ENCODE data around the gene HTR2C. TPM values are rescaled to one million over a fixed set of nuclear protein-coding genes. Genes with fewer than 3 reads are reported as not detected.

Gene HTR2C
- total and polyA plus RNA-seq, 8 donors = not detected

- Histone ChIP-seq H3K9me3 (peaks cover 0 to 8% (median 3%) of the 10 kb centered on the region in 4 donors), H3K4me3 (no peak overlapping the region), H3K36me3 (no peaks in the 10 kb centered on the region), H3K27me3 (no peaks in the 10 kb centered on the region), H3K27ac (no peak overlapping the region), H3K4me1 (no peaks in the 10 kb centered on the region)
- intact Hi-C loops (cut with DNase I; ENCODE audit: low total_unique reads) = no loop called here
- 27 to 66% (median 58%) methylated on average over 1 of the region's 1 CpG for WGBS, 5 donors
- DNase-seq = no peak
- TF ChIP-seq POLR2A (IDR thresholded peaks at IDR 0.05) (no peak), CTCF (IDR thresholded peaks at IDR 0.05) (no peak), POLR2AphosphoS5 (IDR thresholded peaks at IDR 0.05) (no peak), EP300 (IDR thresholded peaks at IDR 0.05) (no peak)
Observed at GRCh38 chrX:114782925-114783324, 199.0 kb downstream of the HTR2C start.

- Histone ChIP-seq H3K4me3 (no peak overlapping the region), H3K27ac (no peak overlapping the region), H3K36me3 (no peaks in the 10 kb centered on the region), H3K9me3 (peaks cover 0 to 6% (median 2%) of the 10 kb centered on the region in 4 donors), H3K27me3 (no peaks in the 10 kb centered on the region), H3K4me1 (no peaks in the 10 kb centered on the region)
- 75 to 96% (median 87%) methylated on average over 3 of the region's 3 CpGs for WGBS, 5 donors
- intact Hi-C loops (cut with DNase I; ENCODE audit: low total_unique reads) = no loop called here
- no peak for DNase-seq
- no peak for TF ChIP-seq EP300 (IDR thresholded peaks at IDR 0.05)
- no peak for TF ChIP-seq POLR2AphosphoS5 (IDR thresholded peaks at IDR 0.05)
Observed at GRCh38 chrX:114787061-114787460, 203.2 kb downstream of the HTR2C start.

- H3K27ac ChIP-seq = no peak overlapping the region
- H3K27me3 ChIP-seq = no peaks in the 10 kb centered on the region
- no peak for DNase-seq
- no peaks in the 10 kb centered on the region for H3K4me1 ChIP-seq
- no peaks in the 10 kb centered on the region for H3K36me3 ChIP-seq
- intact Hi-C loops (cut with DNase I; ENCODE audit: low total_unique reads) = no loop called here
- peaks cover 0 to 8% (median under 1%) of the 10 kb centered on the region in 4 donors for H3K9me3 ChIP-seq
- no peak overlapping the region for H3K4me3 ChIP-seq
- TF ChIP-seq POLR2AphosphoS5 (IDR thresholded peaks at IDR 0.05) (no peak), POLR2A (IDR thresholded peaks at IDR 0.05) (no peak), CTCF (IDR thresholded peaks at IDR 0.05) (no peak), EP300 (IDR thresholded peaks at IDR 0.05) (no peak)
- 20 to 53% (median 41%) methylated on average over 1 of the region's 1 CpG for WGBS, 5 donors
Observed at GRCh38 chrX:114797494-114797893, 213.6 kb downstream of the HTR2C start.

GRCh38 chrX:114798907-114799306 lies 215.0 kb downstream of the HTR2C start:
- intact Hi-C loops (cut with DNase I; ENCODE audit: low total_unique reads) = no loop called here
- 66 to 83% (median 72%) methylated on average over 2 of the region's 2 CpGs for WGBS, 5 donors
- Histone ChIP-seq H3K9me3 (peaks cover 0 to 8% (median 0%) of the 10 kb centered on the region in 4 donors), H3K36me3 (no peaks in the 10 kb centered on the region), H3K4me1 (no peaks in the 10 kb centered on the region), H3K4me3 (no peak overlapping the region), H3K27me3 (no peaks in the 10 kb centered on the region), H3K27ac (no peak overlapping the region)
- DNase-seq = no peak
- TF ChIP-seq CTCF (IDR thresholded peaks at IDR 0.05) (no peak), POLR2A (IDR thresholded peaks at IDR 0.05) (no peak), POLR2AphosphoS5 (IDR thresholded peaks at IDR 0.05) (no peak), EP300 (IDR thresholded peaks at IDR 0.05) (no peak)

- H3K4me3 ChIP-seq = no peak overlapping the region
- WGBS, 5 donors = 79 to 92% (median 89%) methylated on average over 4 of the region's 4 CpGs
- no peak for TF ChIP-seq POLR2A (IDR thresholded peaks at IDR 0.05)
- no peak for TF ChIP-seq EP300 (IDR thresholded peaks at IDR 0.05)
- no peak for TF ChIP-seq CTCF (IDR thresholded peaks at IDR 0.05)
- no peak for TF ChIP-seq POLR2AphosphoS5 (IDR thresholded peaks at IDR 0.05)
- H3K27ac ChIP-seq = no peak overlapping the region
- intact Hi-C loops (cut with DNase I; ENCODE audit: low total_unique reads) = no loop called here
- H3K36me3 ChIP-seq = no peaks in the 10 kb centered on the region
- H3K27me3 ChIP-seq = no peaks in the 10 kb centered on the region
- peaks cover 0 to 5% (median 0%) of the 10 kb centered on the region in 4 donors for H3K9me3 ChIP-seq
- H3K4me1 ChIP-seq = no peaks in the 10 kb centered on the region
- DNase-seq = no peak
Observed at GRCh38 chrX:114800719-114801118, 216.8 kb downstream of the HTR2C start.

All from stomach (tissue), 9 donors.